ENCODE data around the gene TMC4.

GRCh38 chr19:54186351-54186750 lies 13.4 kb upstream of the TMC4 start:
- TF ChIP-seq, protein P1, sequence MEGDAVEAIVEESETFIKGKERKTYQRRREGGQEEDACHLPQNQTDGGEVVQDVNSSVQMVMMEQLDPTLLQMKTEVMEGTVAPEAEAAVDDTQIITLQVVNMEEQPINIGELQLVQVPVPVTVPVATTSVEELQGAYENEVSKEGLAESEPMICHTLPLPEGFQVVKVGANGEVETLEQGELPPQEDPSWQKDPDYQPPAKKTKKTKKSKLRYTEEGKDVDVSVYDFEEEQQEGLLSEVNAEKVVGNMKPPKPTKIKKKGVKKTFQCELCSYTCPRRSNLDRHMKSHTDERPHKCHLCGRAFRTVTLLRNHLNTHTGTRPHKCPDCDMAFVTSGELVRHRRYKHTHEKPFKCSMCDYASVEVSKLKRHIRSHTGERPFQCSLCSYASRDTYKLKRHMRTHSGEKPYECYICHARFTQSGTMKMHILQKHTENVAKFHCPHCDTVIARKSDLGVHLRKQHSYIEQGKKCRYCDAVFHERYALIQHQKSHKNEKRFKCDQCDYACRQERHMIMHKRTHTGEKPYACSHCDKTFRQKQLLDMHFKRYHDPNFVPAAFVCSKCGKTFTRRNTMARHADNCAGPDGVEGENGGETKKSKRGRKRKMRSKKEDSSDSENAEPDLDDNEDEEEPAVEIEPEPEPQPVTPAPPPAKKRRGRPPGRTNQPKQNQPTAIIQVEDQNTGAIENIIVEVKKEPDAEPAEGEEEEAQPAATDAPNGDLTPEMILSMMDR (IDR thresholded peaks at IDR 0.05) = no peak
- TF ChIP-seq EZH2 (IDR thresholded peaks at IDR 0.05; ENCODE audit: borderline replicate concordance, insufficient read depth, low read depth, low read length, poor library complexity, severe bottlenecking) = no peak

Data from B cell (primary cell).